ENCODE results near the gene LRRFIP2. TPM values are rescaled to one million over a fixed set of nuclear protein-coding genes. Genes with fewer than 3 reads are reported as not detected.

LRRFIP2 gene
- total RNA-seq, 1 donor from 2014 or later: 42.8 TPM

GRCh38 chr3:37114251-37115145, 59.9 kb downstream of the LRRFIP2 start:
- Histone ChIP-seq H3K4me3 (no peak overlapping the region), H3K27ac (peak overlapping the region; percentile 80 to 82), H3K9me3 (no peaks in the 10 kb centered on the region), H3K36me3 (no peaks in the 10 kb centered on the region), H3K4me1 (peaks cover 3 to 33% of the 10 kb centered on the region in 2 donors), H3K27me3 (no peaks in the 10 kb centered on the region)
- intact Hi-C loops (cut with DNase I): loop anchor here (5.0 kb wide), 2 partner anchors 42 to 57 kb away; no protein-coding TSS in a partner anchor
- no peak for DNase-seq (ENCODE audit: low spot score in 2 of 2)
- TF ChIP-seq CTCF (IDR thresholded peaks at IDR 0.05): no peak

DNA sequence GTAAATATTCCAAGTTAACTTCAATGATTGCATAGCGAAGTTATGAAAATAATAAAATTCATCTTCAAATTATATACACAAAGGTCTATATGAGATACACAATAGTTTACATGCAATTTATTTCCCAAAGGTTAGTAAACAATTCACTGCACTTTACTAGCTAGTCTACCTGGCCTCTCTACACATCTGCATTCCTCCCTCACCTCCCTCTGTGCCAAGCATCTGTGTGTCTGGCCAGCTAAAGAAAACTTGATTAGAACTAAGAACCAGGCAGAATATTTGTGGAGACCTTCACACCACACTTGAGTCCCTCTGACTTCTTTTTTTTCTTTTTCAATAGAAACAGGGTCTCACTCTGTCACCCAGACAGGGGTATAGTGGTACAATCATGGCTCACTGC, 61.4 kb downstream of the LRRFIP2 start:
- intact Hi-C loops (cut with DNase I): loop anchor here (5.0 kb wide), 2 partner anchors 41 to 56 kb away; no protein-coding TSS in a partner anchor
- Histone ChIP-seq H3K4me1 (peaks cover 8 to 43% of the 10 kb centered on the region in 2 donors), H3K27ac (peak overlapping the region; percentile 80 to 82), H3K36me3 (no peaks in the 10 kb centered on the region), H3K4me3 (no peak overlapping the region), H3K27me3 (no peaks in the 10 kb centered on the region), H3K9me3 (no peaks in the 10 kb centered on the region)
- DNase-seq (ENCODE audit: low spot score in 2 of 2): no peak
- no peak for TF ChIP-seq CTCF (IDR thresholded peaks at IDR 0.05)

DNA sequence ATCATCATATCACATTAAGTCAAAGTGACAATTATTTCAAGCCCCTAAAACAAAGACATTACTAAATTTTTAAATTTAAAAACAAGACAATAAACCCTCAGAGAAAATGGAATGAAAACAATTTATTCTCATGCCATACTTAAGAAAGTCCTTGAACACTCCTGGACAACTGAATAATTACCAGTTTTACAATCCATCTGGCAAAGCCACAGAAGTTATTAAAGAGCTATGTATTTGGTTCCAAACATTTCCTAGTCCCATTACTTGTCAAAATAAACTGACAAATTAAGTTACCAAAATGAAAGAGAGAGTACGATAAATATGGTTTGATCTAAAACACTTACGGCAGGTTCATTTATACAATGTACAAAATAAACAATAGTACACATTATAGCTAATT, 63.2 kb downstream of the LRRFIP2 start:
- H3K4me3 ChIP-seq: no peak overlapping the region
- H3K36me3 ChIP-seq: no peaks in the 10 kb centered on the region
- H3K9me3 ChIP-seq: no peaks in the 10 kb centered on the region
- no peak for TF ChIP-seq CTCF (IDR thresholded peaks at IDR 0.05)
- intact Hi-C loops (cut with DNase I): loop anchor here (5.0 kb wide), 2 partner anchors 39 to 54 kb away; no protein-coding TSS in a partner anchor
- H3K4me1 ChIP-seq: peaks cover 8 to 44% of the 10 kb centered on the region in 2 donors
- H3K27ac ChIP-seq: peak overlapping the region; percentile 63 to 71
- no peak for DNase-seq (ENCODE audit: low spot score in 2 of 2)
- no peaks in the 10 kb centered on the region for H3K27me3 ChIP-seq

- H3K9me3 ChIP-seq: no peaks in the 10 kb centered on the region
- no peak for TF ChIP-seq CTCF (IDR thresholded peaks at IDR 0.05)
- no peak for DNase-seq (ENCODE audit: low spot score in 2 of 2)
- no peaks in the 10 kb centered on the region for H3K36me3 ChIP-seq
- intact Hi-C loops (cut with DNase I): no loop called here
- H3K27ac ChIP-seq: peak overlapping the region in 1 of 2 donors; percentile 55
- H3K4me3 ChIP-seq: no peak overlapping the region
- H3K27me3 ChIP-seq: no peaks in the 10 kb centered on the region
- peaks cover 5 to 32% of the 10 kb centered on the region in 2 donors for H3K4me1 ChIP-seq
Measured at GRCh38 chr3:37107846-37108245, 66.5 kb downstream of the LRRFIP2 start.

DNA sequence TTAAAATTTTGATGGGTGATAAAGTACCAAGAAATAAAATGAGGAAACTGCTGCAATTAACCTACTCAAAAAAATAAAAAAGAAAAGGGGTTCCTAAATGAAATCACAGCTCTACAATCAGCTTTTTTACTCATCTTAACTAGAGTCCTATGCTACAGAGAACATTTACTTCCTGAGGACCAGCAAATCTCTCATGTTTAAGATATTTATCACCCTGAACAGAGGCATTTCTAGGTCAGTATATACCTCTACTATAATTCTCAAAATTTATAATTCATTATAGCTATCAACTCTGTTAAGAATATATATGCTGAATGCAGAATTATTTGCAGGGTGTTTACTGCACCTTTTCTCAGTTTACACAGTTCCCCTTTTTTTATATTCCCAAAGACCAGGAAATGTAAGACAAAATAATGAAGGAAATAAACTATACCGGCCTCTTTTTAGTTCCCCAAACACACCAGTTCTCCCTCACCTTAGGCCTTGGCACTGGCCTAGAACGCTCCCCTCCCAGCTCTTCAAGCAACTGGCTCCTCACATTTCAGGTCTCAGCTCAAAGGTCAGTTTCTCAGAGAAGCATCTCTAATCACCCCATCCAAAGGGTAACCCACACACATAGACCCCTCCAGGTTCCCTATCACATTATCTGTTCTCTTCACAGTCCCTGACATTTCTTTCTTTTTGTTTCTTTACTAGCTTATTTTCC, 71.1 kb downstream of the LRRFIP2 start:
- TF ChIP-seq CTCF (IDR thresholded peaks at IDR 0.05): no peak
- no peaks in the 10 kb centered on the region for H3K27me3 ChIP-seq
- H3K9me3 ChIP-seq: no peaks in the 10 kb centered on the region
- H3K36me3 ChIP-seq: no peaks in the 10 kb centered on the region
- DNase-seq (ENCODE audit: low spot score in 2 of 2): no peak
- peaks cover 0 to 3% of the 10 kb centered on the region in 2 donors for H3K4me1 ChIP-seq
- H3K4me3 ChIP-seq: no peak overlapping the region
- intact Hi-C loops (cut with DNase I): no loop called here
- H3K27ac ChIP-seq: no peak overlapping the region

Data from ascending aorta (tissue), 2 donors.